ENCODE measurements around the gene COL4A2.

- TF ChIP-seq GATA2 (IDR thresholded peaks at IDR 0.05; ENCODE audit: low read depth, low read length) (no peak), GATA3 (IDR thresholded peaks at IDR 0.05; ENCODE audit: low read depth, low read length) (no peak)
Observed at GRCh38 chr13:110436786-110437370, 129.8 kb downstream of the COL4A2 start.

All from SH-SY5Y (cell line).